GM18873 (cell line): ENCODE measurements around the gene CR1.
"Not testable (repeated sequence)": the region's sequence is repeated elsewhere in the genome, so short reads cannot be mapped to it uniquely, and the experiment has no call there.

Experiments
- ATAC-seq: cut with Tn5 transposase; IDR thresholded peaks from one replicate; pipeline ENCODE4 v1.9.1; 2021; ENCODE audit warnings: mild to moderate bottlenecking, moderate library complexity, moderate number of reproducible peaks; ENCODE audit not compliant: unreplicated experiment, low FRiP score

The CR1 gene

GRCh38 chr1:207502726-207503125 is 6.8 kb downstream of the CR1 start:
- ATAC-seq: no peak

DNA sequence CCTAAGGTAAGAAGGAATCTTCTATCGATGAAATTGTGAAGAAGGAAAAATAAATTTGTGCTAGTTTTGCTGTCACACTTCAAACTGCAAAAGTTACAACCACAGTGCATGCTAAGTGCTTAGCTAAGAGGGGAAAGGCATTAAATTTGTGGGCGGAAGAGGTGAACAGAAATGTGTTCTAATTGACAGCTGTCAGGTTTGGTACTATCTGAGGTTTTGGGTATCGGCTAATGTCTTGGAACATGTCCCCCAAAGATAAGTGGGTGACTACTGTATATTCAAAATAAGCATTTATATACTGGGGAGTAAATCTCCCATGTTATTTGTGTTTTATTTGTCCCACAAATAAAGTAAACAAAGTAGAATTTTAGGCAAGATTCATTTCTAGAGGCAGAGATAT is 8.0 kb downstream of the CR1 start:
- ATAC-seq: no peak

GRCh38 chr1:207504438-207504837 is 8.5 kb downstream of the CR1 start:
- ATAC-seq: no peak

- no peak for ATAC-seq
Measured at GRCh38 chr1:207510444-207510843, 14.5 kb downstream of the CR1 start.

DNA sequence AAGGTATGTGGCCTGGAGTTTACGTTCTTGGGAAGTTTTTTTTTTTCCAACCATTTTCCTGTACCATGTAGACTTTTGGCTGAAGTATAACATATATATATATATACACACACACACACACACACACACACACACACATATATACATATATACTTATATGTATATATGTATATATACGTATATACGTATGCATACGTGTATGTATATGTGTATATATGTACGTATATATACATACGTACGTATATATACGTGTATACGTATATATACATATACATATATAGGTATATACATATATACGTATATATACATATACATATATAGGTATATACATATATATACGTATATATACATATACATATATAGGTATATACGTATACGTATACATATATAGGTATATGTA is 18.9 kb downstream of the CR1 start:
- no peak for ATAC-seq

DNA sequence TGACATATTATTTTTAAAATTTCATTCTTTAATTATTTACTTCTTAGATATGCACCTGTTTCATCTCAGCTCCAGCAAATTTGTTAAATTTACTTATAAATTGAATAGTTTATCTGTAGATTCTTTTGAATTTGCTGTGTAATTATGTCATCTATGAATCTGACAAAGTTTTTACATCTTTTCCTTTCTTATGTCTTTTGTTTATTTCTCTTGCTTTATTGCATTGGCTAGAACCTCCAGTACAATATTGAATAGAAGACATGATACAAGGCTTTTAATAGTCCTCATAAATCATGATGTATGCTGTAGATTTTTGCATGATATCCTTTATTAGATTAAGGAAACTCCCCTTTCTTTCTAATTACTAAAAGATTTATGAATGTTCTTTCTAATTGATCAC is 20.8 kb downstream of the CR1 start:
- no peak for ATAC-seq

GRCh38 chr1:207518608-207519236 is 22.8 kb downstream of the CR1 start:
- ATAC-seq: no peak

DNA sequence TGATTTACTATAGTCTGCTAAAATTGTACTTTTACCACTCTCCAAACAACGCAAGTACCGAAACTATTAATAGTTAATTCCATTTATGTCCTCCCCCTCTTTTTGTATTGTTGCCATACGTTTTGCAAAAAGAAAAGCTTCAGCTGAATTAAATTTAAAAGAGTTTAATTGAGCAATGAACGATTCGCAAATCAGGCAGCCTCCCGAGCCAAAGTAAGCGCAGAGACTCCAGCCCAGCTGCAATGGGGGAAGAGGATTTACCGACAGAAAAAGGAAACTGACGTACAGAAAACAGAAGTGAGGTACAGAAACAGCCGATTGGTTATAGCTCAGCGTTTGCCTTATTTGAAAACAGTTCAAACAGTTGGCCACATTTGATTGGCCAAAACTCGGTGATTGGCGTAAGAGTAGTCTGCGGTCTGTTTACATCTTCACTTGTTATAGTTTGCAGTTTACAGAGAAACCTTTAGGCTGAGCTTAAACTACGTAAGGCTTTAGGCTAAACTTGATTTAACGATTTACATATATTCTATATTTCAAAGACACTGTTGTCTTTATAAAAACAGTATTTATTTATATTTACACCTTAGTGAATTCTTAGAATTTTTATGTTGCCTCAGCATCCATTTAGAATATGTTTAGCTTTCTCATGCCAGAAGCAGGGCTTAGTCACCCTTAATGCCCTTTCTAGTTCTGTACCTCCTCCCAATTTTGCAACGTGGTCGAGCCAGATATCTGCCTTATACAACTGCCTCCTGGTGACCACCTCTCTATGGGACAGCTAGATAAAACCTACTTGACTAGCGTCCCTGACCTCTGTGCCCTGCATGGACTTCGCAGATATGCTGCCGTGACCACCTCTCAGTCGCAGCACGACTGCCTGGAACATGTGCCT is 23.8 kb downstream of the CR1 start:
- no peak for ATAC-seq

DNA sequence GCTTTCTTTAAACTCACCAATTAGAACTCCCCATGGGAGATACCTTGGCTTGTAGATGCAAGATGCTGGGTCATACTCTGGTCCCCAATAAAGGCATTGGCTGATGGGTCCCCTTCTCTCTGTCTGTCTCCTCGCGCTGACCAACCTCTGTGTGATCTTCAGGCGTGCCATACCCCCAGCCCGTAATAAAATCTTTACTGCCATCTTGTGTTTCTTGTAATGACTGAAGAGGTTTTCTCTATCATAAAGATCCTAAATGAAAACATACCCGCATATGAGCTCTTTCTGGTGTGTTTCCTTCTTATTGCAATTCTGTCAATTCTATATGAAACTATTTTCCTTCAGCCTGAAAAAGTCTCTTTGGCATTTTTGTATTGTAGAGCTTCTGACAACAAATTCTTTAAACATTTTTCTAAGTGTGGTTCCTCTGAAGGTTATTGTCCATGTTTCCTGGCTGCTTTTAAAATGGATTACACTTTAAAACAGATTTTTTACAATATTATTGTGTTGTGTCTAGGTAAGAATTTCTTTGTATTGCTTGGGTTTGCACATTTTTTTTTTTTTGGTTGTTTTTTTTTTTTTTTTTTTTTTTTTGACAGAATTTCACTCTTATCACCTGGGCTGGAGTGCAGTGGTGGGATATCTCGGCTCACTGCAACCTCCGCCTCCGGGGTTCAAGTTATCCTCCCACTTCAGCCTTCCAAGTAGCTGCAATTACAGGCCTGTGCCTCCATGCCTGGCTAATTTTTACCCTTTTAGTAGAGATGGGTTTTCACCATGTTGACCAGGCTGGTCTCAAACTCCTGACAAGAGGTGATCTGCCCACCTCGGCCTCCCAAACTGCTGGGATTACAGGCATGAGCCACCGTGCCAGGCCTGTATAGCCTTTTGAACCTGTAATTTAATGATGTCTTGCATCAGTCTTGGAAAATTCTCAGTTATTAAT is 24.7 kb downstream of the CR1 start:
- ATAC-seq: not testable (repeated sequence)

GRCh38 chr1:207525239-207525638 is 29.3 kb downstream of the CR1 start:
- ATAC-seq: not testable (repeated sequence)

DNA sequence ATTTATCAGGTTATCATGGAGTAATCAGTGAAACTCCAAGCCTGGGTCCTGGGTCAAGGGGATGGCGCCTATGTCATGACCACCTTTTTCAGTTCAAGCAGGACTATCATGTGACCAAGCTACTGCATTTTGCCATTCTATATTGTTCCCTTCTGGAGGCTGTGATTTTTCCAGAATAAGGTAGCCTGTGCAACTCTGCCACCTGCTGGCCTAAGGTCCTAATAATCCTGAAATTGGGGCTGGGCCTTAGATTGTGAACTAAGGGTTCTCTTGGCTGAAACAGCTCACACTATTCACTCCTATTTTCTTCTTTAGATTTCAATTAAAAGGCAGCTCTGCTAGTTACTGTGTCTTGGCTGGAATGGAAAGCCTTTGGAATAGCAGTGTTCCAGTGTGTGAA is 32.4 kb downstream of the CR1 start:
- ATAC-seq: not testable (repeated sequence)

GRCh38 chr1:207536263-207536662 is 40.3 kb downstream of the CR1 start:
- not testable (repeated sequence) for ATAC-seq

GRCh38 chr1:207546677-207547357 is 50.9 kb downstream of the CR1 start:
- ATAC-seq: not testable (repeated sequence)

DNA sequence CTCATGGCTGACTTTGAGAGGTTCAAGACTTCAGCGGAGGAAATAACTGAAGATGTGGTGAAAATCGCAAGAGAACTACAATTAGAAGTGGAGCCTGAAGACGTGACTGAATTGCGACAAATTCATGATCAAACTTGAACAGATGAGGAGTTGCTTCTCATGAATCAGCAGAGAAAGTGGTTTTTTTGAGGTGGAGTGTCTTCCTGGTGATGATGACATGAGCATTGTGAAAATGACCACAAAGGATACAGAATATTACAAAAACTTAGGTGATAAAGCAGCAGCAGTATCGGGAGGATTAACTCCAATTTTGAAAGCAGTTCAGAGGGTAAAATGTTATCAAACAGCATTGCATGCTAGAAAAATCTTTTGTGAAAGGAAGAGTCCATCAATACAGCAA is 58.9 kb downstream of the CR1 start:
- not testable (repeated sequence) for ATAC-seq

- no peak for ATAC-seq
Measured at GRCh38 chr1:207565546-207566468, 69.8 kb downstream of the CR1 start.

GRCh38 chr1:207571926-207572325 is 76.0 kb downstream of the CR1 start:
- not testable (repeated sequence) for ATAC-seq

GRCh38 chr1:207573074-207573473 is 77.1 kb downstream of the CR1 start:
- not testable (repeated sequence) for ATAC-seq

GRCh38 chr1:207575381-207575780 is 79.4 kb downstream of the CR1 start:
- ATAC-seq: not testable (repeated sequence)

GRCh38 chr1:207578796-207579435 is 83.0 kb downstream of the CR1 start:
- no peak for ATAC-seq
